ENCODE data around the gene FAM114A2.
A peak's percentile ranks its signal among the peaks of the same experiment; 100 is the strongest.

Gene FAM114A2

DNA sequence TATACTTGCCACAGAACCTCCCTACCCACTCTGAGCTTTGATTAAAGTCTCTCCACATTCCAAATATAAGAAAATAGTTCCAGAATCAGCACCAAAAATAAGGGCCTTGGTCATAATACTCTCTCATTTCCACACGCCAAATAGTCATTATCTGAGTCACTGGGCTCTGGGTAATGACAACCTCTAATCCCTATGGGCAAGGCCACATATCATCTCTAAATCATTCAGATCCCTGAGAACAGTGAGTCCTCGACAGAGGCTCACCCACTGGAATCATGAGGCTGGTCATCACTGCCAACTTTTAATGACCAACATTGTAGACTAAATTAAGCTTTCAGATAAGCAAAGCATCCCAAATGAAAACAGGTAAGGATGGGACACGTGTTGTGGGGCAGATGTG, 28.1 kb downstream of the FAM114A2 start:
- TF ChIP-seq, protein P1, sequence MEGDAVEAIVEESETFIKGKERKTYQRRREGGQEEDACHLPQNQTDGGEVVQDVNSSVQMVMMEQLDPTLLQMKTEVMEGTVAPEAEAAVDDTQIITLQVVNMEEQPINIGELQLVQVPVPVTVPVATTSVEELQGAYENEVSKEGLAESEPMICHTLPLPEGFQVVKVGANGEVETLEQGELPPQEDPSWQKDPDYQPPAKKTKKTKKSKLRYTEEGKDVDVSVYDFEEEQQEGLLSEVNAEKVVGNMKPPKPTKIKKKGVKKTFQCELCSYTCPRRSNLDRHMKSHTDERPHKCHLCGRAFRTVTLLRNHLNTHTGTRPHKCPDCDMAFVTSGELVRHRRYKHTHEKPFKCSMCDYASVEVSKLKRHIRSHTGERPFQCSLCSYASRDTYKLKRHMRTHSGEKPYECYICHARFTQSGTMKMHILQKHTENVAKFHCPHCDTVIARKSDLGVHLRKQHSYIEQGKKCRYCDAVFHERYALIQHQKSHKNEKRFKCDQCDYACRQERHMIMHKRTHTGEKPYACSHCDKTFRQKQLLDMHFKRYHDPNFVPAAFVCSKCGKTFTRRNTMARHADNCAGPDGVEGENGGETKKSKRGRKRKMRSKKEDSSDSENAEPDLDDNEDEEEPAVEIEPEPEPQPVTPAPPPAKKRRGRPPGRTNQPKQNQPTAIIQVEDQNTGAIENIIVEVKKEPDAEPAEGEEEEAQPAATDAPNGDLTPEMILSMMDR (IDR thresholded peaks at IDR 0.05; ENCODE audit: insufficient read depth, low read depth, low read length, missing control alignments) = no peak
- no peak overlapping the region for H3K4me3 ChIP-seq (ENCODE audit: low read length)
- peak; percentile 3 for DNase-seq (ENCODE audit: low read depth)

DNA sequence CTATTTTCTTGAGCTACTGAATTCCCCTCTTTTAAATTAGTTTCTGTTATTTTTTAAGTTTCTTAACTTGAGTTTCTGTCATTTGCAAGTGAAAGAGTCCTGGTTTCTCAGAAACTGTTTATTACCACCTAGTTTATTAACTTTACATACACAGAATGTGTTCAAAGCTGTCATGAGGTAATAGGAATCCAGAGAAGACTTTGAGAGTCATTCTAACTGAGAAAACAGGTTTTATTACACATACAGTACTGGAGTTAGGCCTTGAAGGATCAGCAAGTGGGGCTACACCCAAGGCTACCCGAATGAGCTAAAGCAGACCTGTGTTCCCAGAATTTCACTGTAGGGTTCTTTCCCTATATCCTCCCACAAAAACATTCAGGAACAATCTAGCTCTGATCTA, 33.1 kb downstream of the FAM114A2 start:
- no peak overlapping the region for H3K4me3 ChIP-seq (ENCODE audit: low read length)
- peak; percentile 43 for DNase-seq (ENCODE audit: low read depth)
- TF ChIP-seq, protein P1 (IDR thresholded peaks at IDR 0.05; ENCODE audit: insufficient read depth, low read depth, low read length, missing control alignments) = no peak

DNA sequence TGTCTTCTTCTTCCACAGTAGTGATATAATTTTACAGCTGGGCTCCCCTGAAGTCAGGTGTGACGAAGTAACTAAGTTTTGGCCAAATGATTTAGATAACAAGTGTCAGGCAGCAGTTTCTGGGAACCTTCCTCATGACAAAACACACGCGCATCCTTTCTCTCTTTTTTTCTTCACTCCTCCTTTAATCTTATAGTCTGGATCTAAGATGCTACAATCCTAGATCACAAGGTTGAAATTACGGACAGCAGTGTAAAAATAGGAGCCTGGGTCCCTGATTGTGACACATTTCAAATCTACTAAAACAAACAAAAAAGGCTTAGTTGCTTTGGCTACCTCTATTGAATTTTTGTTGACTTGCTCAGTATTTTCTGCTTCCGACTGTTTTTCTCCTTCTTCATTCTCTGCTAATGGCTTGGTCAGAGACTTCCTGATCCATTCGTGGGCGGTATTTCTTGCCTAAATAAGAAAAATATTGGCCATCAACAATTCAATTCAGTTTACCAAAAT, 36.1 kb downstream of the FAM114A2 start:
- TF ChIP-seq, protein P1 (IDR thresholded peaks at IDR 0.05; ENCODE audit: insufficient read depth, low read depth, low read length, missing control alignments) = no peak
- no peak for DNase-seq (ENCODE audit: low read depth)
- H3K4me3 ChIP-seq (ENCODE audit: low read length) = no peak overlapping the region

DNA sequence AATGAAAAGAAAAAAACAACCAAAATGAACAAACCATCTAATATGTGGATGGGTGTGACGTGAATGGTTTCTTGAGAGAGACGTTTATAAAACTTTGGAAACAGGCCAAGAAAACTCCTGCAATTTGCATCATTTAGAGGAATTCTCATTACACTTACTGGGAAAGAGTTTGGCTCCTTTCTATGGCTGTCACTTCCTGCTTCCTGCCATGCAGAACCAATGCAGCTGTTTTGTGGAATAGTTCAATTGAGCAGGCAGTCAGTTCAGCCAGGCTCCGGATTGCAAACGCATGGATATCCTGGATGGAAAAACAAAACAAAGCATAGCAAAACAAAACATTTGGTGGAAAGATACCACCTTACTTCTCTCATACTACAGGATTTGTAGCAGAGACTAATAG, 36.6 kb downstream of the FAM114A2 start:
- TF ChIP-seq, protein P1 (IDR thresholded peaks at IDR 0.05; ENCODE audit: insufficient read depth, low read depth, low read length, missing control alignments) = no peak
- no peak for DNase-seq (ENCODE audit: low read depth)

DNA sequence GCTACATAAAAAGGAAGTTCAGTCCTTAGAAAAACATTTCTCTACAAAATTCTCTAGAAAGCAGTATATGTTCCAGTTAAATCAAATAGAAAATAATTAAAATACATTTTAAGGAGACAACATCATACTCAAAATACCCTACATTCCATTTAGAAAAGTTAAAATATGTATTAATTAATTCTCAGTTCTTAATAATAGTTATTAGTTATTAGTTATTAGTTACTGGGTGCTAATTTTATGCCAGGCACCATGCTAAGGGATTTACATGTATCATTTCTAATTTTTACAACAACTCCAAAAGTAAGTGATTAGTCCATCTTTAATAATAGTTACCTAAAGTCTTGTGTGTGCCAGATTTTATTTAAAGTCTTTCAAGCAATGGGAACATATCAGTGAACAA, 38.0 kb downstream of the FAM114A2 start:
- DNase-seq (ENCODE audit: low read depth) = no peak
- TF ChIP-seq, protein P1 (IDR thresholded peaks at IDR 0.05; ENCODE audit: insufficient read depth, low read depth, low read length, missing control alignments) = no peak
- H3K4me3 ChIP-seq (ENCODE audit: low read length) = no peak overlapping the region

More for the DNA sequence above, 36.6 kb downstream of the FAM114A2 start:
- no peak overlapping the region for H3K4me3 ChIP-seq (ENCODE audit: low read length)

DNA sequence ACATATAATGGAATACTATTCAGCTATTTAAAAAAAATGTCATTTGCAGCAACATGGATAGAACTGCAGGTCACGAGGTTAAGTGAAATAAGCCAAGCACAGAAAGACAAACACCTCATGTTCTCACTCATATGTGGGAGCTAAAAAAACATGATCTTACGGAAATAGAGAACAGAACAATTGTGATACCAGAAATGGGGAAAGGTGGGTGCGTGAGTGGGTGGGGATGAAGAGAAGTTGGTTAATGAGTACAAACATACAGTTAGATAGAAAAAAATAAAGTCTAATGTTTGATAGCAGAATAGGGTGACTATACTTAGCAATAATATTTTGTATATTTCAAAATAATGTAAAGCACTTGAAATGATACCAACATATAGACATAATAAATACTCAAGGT, 38.7 kb downstream of the FAM114A2 start:
- no peak for DNase-seq (ENCODE audit: low read depth)
- TF ChIP-seq, protein P1 (IDR thresholded peaks at IDR 0.05; ENCODE audit: insufficient read depth, low read depth, low read length, missing control alignments) = no peak

DNA sequence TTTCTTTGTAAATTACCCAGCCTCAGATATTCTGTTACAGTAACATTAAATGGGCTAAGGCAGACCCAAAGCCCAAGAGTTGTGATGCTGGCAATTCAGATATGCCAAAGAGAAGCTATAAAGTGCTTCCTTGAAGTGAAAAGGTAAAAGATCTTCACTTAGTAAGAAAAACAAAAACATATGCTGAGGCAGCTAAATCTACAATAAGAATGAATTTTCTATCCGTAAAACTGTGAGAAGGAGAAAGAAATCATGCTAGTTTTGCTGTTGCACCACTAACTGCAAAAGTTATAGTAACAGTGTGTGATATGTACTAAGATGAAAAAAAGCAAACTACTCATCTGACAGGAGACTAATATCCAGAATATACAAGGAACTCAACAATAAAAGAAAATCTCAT, 39.9 kb downstream of the FAM114A2 start:
- TF ChIP-seq, protein P1 (IDR thresholded peaks at IDR 0.05; ENCODE audit: insufficient read depth, low read depth, low read length, missing control alignments) = no peak
- DNase-seq (ENCODE audit: low read depth) = no peak
- H3K4me3 ChIP-seq (ENCODE audit: low read length) = no peak overlapping the region

More for the DNA sequence above, 38.7 kb downstream of the FAM114A2 start:
- H3K4me3 ChIP-seq (ENCODE audit: low read length) = no peak overlapping the region
